NCI-H2227 (cell line): ENCODE results near the gene SMOC1.

Source experiments
- DNase-seq: peaks from one replicate; lab custom pipeline; 2025; ENCODE audit not compliant: unreplicated experiment; lab: John Stamatoyannopoulos, UW

The SMOC1 gene

DNA sequence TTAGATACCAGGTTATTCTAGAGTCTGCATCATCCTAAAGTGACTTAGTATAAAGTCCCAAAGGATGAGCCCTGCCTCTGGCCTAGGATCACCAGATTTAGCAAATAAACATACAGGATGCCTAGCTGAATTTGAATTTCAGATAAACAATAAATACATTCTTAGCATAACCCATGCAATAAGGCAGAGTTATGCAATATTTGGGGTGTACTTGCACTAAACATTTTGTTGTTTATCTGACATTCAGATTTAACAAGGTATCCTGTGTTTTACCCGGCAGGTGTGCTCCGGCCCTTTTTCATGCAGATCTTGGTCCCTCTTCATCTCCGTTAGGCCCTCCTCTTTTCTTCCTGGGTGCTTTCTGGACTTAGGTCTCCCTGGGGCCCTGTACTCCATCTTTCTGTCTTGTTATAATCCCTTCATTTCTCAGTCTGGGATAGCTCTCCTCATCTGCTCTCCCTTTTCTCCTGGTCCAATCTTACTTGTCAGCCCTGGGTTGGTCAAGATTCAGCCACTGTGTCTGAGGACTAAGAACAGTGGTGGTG is 18.1 kb upstream of the SMOC1 start:
- DNase-seq = no peak

GRCh38 chr14:69863083-69863482 is 16.1 kb upstream of the SMOC1 start:
- no peak for DNase-seq

GRCh38 chr14:69865701-69866365 is 13.4 kb upstream of the SMOC1 start:
- DNase-seq = no peak

- no peak for DNase-seq
These were observed 10.8 kb upstream of the SMOC1 start for GRCh38 chr14:69868363-69868963.

DNA sequence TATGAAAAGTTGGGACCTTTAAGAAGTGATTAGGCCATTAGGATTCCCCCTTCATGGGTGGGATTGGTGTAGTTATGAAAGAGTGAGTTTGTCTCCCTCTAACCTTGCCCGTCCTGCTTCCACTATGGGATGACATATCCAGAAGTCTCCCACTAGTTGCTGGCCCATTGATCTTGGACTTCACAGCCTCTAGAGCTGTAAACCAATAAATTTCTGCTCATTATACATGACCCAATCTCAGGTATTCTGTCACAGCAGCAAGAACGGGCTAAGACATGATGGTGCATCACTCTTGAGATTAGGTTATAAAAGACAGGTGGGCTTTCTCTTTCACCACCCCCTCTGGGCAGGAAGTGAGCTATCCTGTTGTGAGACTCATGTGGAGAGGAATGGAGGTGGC is 8.6 kb upstream of the SMOC1 start:
- no peak for DNase-seq

GRCh38 chr14:69873877-69874780 is 5.1 kb upstream of the SMOC1 start:
- no peak for DNase-seq

DNA sequence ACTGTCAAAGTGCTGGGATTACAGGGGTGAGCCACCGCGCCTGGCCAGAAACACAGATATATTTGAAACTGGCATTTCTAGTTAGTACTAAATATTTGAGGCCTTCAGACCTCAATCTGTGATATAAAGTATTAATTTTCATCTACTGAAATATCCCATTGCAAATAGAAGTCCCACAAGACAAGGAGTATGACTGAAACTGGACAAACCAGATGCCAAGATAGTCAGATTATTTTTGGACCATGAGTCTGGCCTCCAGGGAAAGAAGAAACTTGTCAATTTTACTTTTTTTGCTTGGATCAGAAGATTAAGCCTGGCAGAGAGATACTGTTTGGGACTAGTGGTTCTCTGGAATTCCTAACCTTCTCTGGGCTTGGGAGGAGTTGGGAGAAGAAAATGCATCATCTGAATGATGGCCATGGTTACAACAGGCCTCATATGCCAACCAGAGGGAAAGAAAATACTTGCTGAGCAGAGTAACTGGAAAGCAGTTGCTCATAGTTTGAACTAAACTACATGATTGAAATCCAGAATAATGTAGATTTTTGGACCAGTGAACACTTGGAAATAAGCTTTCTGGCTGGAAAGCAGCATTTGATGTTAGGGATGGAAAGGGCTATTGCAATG is 2.9 kb upstream of the SMOC1 start:
- no peak for DNase-seq

DNA sequence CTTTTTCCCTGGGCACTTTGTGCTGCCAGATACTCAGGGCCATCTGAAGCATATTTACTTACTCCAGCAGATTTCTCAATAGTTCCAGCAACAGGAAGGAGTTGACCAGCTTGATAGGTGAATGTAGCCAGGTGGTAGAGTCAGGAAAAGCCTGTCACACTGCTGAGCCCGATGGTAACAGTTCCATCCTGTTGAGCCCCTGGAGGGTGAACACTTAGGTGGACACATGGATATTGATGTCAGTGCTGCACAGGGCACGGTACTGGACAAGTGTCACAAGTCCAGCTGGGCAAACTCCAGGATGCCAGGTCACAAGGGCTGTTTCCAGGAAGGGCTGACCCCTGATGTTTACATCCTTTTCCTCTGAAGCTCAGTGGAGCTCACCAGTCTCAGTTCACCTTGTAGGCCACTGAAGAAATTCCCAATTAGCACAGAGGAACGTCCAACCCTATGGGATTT is 2.3 kb upstream of the SMOC1 start:
- DNase-seq = no peak

GRCh38 chr14:69877492-69877891 is 1.7 kb upstream of the SMOC1 start:
- DNase-seq = peak; percentile 7

GRCh38 chr14:69878251-69878650 is 965 bp upstream of the SMOC1 start:
- DNase-seq = no peak

DNA sequence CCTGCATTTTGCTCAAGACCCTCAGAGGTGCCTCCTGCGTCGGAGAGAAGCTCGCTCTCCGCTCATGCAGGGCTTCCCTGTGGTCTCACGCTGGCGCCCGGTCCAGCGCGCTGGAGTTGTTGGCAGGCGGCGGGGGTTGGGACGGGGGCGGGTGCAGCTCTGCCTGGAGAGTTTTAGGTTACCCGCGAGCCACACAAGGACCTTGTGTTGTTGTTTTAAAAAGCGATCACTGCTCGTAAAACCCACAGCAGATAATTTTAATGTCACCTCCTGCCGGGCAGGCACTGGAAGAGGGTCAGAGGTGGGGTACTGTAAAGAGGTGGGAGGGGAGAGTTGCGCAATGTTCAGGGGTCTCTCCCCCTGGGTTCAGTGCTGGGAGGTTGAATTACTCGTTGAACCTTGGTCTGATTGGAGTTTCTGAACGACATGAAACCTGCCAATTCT is 850 bp downstream of the SMOC1 start:
- peak; percentile 67 for DNase-seq

DNA sequence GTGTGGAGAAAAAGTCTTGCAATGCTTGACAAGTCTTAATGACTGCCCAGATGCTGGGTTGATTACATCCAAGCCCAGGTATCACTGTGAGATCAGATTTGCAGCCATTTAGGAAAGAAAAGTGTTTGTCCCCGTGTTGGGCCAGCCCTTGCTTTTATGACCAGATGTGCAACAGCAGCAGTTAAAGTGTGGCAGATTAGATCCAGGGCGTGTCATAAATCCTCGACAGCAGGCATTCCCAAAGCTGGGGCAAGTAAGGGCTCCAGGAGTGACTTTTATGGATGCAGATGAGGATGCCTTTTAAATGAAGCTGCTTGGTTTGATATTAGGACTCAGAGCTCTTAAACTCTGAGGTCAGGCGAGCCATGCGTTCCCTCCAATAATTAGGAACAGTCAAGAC is 1.7 kb downstream of the SMOC1 start:
- DNase-seq = no peak

- DNase-seq = peak; percentile 29
These were observed 3.1 kb downstream of the SMOC1 start for GRCh38 chr14:69882116-69882864.

GRCh38 chr14:69882915-69883314 is 3.7 kb downstream of the SMOC1 start:
- peak; percentile 8 for DNase-seq

DNA sequence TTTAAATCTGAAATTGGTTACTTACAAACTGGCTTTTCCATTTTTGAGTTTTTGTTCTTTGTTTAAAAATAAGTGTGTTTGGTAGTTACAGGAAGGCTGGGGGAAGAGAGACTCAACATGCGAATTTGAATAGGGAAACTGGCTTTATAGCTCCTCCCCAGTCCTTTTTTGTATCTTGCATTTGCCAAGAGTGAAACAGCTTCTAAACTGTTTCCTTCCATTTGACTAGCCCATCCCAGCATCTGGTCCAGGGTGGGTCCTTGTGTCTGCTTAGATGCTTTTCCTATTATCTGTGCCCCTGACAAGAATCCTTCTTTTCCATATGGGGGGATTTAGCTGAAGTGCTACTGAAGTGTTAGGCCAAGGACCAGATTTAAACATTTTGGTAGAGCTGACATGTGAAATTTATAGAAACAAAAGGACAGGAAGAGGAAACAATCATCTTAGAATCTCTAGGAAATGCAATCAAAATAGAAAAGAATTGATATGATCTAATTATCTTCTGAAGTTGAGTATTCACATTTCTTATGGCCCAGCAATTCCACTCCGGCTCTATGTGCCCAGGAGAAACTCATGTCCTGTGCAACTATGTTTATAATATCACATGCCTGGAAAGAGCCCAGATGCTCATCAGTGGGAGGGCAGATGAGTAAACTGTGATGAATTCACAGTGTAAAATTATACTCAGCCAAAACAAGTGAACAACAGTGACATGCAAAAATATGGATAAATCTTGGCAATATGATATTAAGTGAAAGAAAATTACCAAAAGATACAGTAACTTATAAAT is 7.4 kb downstream of the SMOC1 start:
- no peak for DNase-seq

DNA sequence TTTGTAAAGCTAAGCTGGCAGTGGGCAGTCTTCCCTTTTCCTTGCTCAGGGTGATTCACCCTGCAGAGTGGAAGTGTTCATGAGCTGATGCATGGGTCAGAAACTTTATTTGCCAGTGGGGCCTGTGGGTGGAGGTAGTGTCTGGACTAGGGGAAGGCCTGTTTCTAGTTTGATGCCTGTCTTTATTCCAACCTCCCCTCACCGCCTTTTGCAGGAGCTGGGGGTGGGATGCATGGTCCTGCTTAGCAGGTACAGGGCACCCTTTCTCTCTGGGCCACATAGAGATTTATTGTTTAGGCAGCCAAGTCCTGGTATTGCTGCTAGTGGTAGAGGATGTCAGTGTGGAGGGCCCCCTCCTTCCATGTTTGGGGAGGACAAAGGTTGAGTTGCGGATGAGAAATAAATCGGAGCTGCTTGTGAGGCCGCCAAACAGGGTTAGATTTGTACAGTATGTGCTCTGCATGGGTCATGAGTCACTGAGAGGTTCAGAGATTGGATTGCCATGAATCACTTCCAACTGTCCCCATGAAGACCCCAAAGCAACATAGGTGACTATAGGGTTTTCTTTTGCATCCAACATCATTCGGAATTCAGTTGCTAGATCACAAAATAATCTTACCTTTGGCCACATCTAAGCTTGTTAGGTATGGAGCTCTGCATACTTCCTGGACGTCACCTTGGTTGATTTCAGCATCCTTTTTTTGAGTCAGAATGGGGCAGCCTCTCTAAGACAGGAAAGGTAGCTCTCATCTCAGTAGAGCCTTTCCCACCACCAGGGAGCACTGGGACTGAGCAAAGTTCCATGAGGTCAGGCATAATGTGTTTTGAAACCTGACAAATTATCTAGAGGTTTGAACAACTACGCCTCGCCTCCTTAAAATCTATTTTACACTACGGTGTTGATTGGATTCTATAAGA is 8.8 kb downstream of the SMOC1 start:
- no peak for DNase-seq

DNA sequence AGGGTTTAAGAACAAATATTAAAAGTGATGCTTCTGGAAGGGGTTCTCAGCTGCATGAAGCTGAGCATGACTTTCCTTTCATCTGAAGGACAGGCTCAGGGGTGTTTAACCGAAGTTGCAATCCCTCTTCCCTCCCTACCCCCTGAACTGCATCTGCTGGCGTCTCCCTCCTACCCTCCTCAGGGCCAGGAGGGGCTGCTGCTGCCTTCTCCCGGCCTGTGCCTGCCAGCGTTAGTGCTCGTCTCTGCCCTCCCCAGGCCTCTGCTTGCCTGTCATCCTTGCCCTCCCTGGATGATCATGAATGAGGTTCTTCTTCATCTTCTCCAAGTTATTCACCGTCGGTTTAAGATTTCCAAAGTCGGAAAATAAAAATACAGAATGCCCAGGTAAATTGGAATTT is 12.2 kb downstream of the SMOC1 start:
- DNase-seq = no peak

- DNase-seq = no peak
These were observed 15.9 kb downstream of the SMOC1 start for GRCh38 chr14:69895109-69895508.

GRCh38 chr14:69896080-69896479 is 16.9 kb downstream of the SMOC1 start:
- no peak for DNase-seq
